MG63 (cell line): Measurements from ENCODE around the gene SMTNL1. TPM values are rescaled to one million over a fixed set of nuclear protein-coding genes. Genes with fewer than 3 reads are reported as not detected.

Experiments used
- DNase-seq: peaks from one replicate; pipeline ENCODE4 v3.0.0-alpha.2; 2020
- H3K27me3 ChIP-seq: fragments of 250-450 bp; sonication (Bioruptor Pico); 2 replicates; pipeline ENCODE4 v1.5.1; 2020; ENCODE audit warnings: mild to moderate bottlenecking, moderate library complexity
- H3K36me3 ChIP-seq: fragments of 250-450 bp; sonication (Bioruptor Pico); 2 replicates; pipeline ENCODE4 v1.5.1; 2020; ENCODE audit warnings: mild to moderate bottlenecking, moderate library complexity
- H3K4me3 ChIP-seq: fragments of 250-450 bp; sonication (Bioruptor Pico); 2 replicates; pipeline ENCODE4 v1.5.1; 2020; ENCODE audit warnings: mild to moderate bottlenecking, moderate library complexity
- H3K9me3 ChIP-seq: fragments of 250-450 bp; sonication (Bioruptor Pico); 2 replicates; pipeline ENCODE4 v1.5.1; 2020; ENCODE audit warnings: mild to moderate bottlenecking, moderate library complexity
- total RNA-seq: library from RNA; depleted of rRNA; stranded (reverse); fragments of >200 nt; shearing (Covaris generic); gene quantifications from 2 replicates; pipeline ENCODE4 v1.2.3, GENCODE V29; 2014; ENCODE audit warnings: low replicate concordance; rRNA removed

SMTNL1 gene
- total RNA-seq, 1 experiment from 2014 or later = not detected

GRCh38 chr11:57597916-57598830 lies 60.8 kb downstream of the SMTNL1 start:
- no peaks in the 10 kb centered on the region for H3K9me3 ChIP-seq
- H3K27me3 ChIP-seq = peaks cover 3% of the 10 kb centered on the region; the same call in 1 of the 2 replicates
- H3K36me3 ChIP-seq = no peaks in the 10 kb centered on the region
- DNase-seq = peak; percentile 33
- H3K4me3 ChIP-seq = peak overlapping the region; percentile 13

- Histone ChIP-seq H3K27me3 (peaks cover 3% of the 10 kb centered on the region; the same call in 1 of the 2 replicates), H3K36me3 (no peaks in the 10 kb centered on the region), H3K9me3 (no peaks in the 10 kb centered on the region), H3K4me3 (no peak overlapping the region)
- DNase-seq = no peak
Measured at GRCh38 chr11:57598831-57599155, 61.4 kb downstream of the SMTNL1 start.

GRCh38 chr11:57599381-57599780 lies 62.0 kb downstream of the SMTNL1 start:
- H3K9me3 ChIP-seq = no peaks in the 10 kb centered on the region
- H3K4me3 ChIP-seq = no peak overlapping the region
- peaks cover 3% of the 10 kb centered on the region; the same call in 1 of the 2 replicates for H3K27me3 ChIP-seq
- no peak for DNase-seq
- no peaks in the 10 kb centered on the region for H3K36me3 ChIP-seq

Other genes with a start within 250 kb of the SMTNL1 start
- 39.4 and 86.8 TPM in 2 replicates for gene TNKS1BP1, start 212.6 kb upstream of the SMTNL1 start, total RNA-seq
- 126 and 171 TPM in 2 replicates for gene SSRP1, start 201.7 kb upstream of the SMTNL1 start, total RNA-seq
- not detected in 2 replicates for gene P2RX3, start 199.2 kb upstream of the SMTNL1 start, total RNA-seq
- gene PRG3, start 156.4 kb upstream of the SMTNL1 start, total RNA-seq = not detected in 2 replicates
- 1.0 TPM in 1 of 2 replicates, not detected in the other for gene PRG2, start 146.9 kb upstream of the SMTNL1 start, total RNA-seq
- gene SLC43A3, start 110.5 kb upstream of the SMTNL1 start, total RNA-seq = 73.1 and 84.3 TPM in 2 replicates
- 0.03 and 1.6 TPM in 2 replicates for gene RTN4RL2, start 77.1 kb upstream of the SMTNL1 start, total RNA-seq
- gene SLC43A1, start 21.9 kb upstream of the SMTNL1 start, total RNA-seq = 3.2 and 4.0 TPM in 2 replicates
- gene TIMM10, start 6.8 kb upstream of the SMTNL1 start, total RNA-seq = 99.6 and 106 TPM in 2 replicates
- gene UBE2L6, start 30.1 kb downstream of the SMTNL1 start, total RNA-seq = 14.7 and 17.2 TPM in 2 replicates
- gene SERPING1, start 60.1 kb downstream of the SMTNL1 start, total RNA-seq = 0.22 and 0.26 TPM in 2 replicates
- gene YPEL4, start 112.3 kb downstream of the SMTNL1 start, total RNA-seq = not detected in 2 replicates
- gene CLP1, start 120.2 kb downstream of the SMTNL1 start, total RNA-seq = 16.8 and 27.4 TPM in 2 replicates
- gene ZDHHC5, start 130.5 kb downstream of the SMTNL1 start, total RNA-seq = 30.5 and 33.3 TPM in 2 replicates
- 22.0 and 44.8 TPM in 2 replicates for gene MED19, start 174.6 kb downstream of the SMTNL1 start, total RNA-seq
- gene TMX2, start 175.0 kb downstream of the SMTNL1 start, total RNA-seq = 139 and 143 TPM in 2 replicates
- gene SELENOH, start 203.9 kb downstream of the SMTNL1 start, total RNA-seq = 147 and 154 TPM in 2 replicates
- not detected in 2 replicates for gene BTBD18, start 214.2 kb downstream of the SMTNL1 start, total RNA-seq
- gene CTNND1, start 224.2 kb downstream of the SMTNL1 start, total RNA-seq = 25.9 and 26.6 TPM in 2 replicates